Adipose tissue (tissue), 3 donors: ENCODE measurements around the gene ATP2A3. TPM values are rescaled to one million over a fixed set of nuclear protein-coding genes. Genes with fewer than 3 reads are reported as not detected.
"Not testable (repeated sequence)": the region's sequence is repeated elsewhere in the genome, so short reads cannot be mapped to it uniquely, and the experiment has no call there.

Experiments
- H3K27ac ChIP-seq: one replicate; pipeline ENCODE4 v1.5.1; 2013; ENCODE audit warnings: low read depth, low read length
- WGBS, 3 donors: extraction: QIAGEN DNeasy Blood & Tissue Kit; methylation state at CpG; one replicate each; pipeline ENCODE4 v1.1.7; 2013; 5-methylcytosine and 5-hydroxymethylcytosine counted together
- polyA plus RNA-seq, 3 donors: library from polyadenylated mRNA; stranded (reverse); fragments of 200-250 nt; gene quantifications; one replicate each; pipeline ENCODE4 v1.2.3, GENCODE V29; 2013
- donor health status: healthy with polysubstance abuse.
- donor health status: Bipolar disorder and iron deficiency.
- donor health status: healthy.

The ATP2A3 gene
- polyA plus RNA-seq, 3 donors = 10.5 to 17.4 (median 13.6) TPM

- 40 to 52% (median 47%) methylated on average over 14 of the region's 14 CpGs for WGBS, 3 donors
- H3K27ac ChIP-seq = no peak overlapping the region
Measured at GRCh38 chr17:3960764-3961163, 3.5 kb downstream of the ATP2A3 start.

GRCh38 chr17:3959921-3960601 is 4.2 kb downstream of the ATP2A3 start:
- no peak overlapping the region for H3K27ac ChIP-seq
- WGBS, 3 donors = 84 to 91% (median 87%) methylated on average over 14 of the region's 14 CpGs

GRCh38 chr17:3959295-3959899 is 4.8 kb downstream of the ATP2A3 start:
- H3K27ac ChIP-seq = no peak overlapping the region
- 35 to 70% (median 67%) methylated on average over 14 to 15 of the region's 15 CpGs for WGBS, 3 donors

GRCh38 chr17:3957735-3958599 is 6.3 kb downstream of the ATP2A3 start:
- H3K27ac ChIP-seq = no peak overlapping the region
- 77 to 85% (median 84%) methylated on average over 18 of the region's 18 CpGs for WGBS, 3 donors

- H3K27ac ChIP-seq = no peak overlapping the region
- WGBS, 3 donors = 87 to 96% (median 96%) methylated on average over 12 of the region's 12 CpGs
Measured at GRCh38 chr17:3956983-3957382, 7.3 kb downstream of the ATP2A3 start.

- 69 to 73% (median 71%) methylated on average over 15 of the region's 15 CpGs for WGBS, 3 donors
- no peak overlapping the region for H3K27ac ChIP-seq
Measured at GRCh38 chr17:3956327-3956957, 7.8 kb downstream of the ATP2A3 start.

- 72 to 85% (median 77%) methylated on average over 10 of the region's 10 CpGs for WGBS, 3 donors
- H3K27ac ChIP-seq = no peak overlapping the region
Measured at GRCh38 chr17:3955673-3955988, 8.6 kb downstream of the ATP2A3 start.

GRCh38 chr17:3954976-3955672 is 9.1 kb downstream of the ATP2A3 start:
- no peak overlapping the region for H3K27ac ChIP-seq
- 67 to 70% (median 70%) methylated on average over 18 of the region's 18 CpGs for WGBS, 3 donors

GRCh38 chr17:3954086-3954485 is 10.2 kb downstream of the ATP2A3 start:
- 88 to 96% (median 94%) methylated on average over 10 of the region's 10 CpGs for WGBS, 3 donors

GRCh38 chr17:3953542-3953941 is 10.7 kb downstream of the ATP2A3 start:
- 86 to 92% (median 90%) methylated on average over 14 of the region's 14 CpGs for WGBS, 3 donors
- H3K27ac ChIP-seq = no peak overlapping the region

More at GRCh38 chr17:3954086-3954485, 10.2 kb downstream of the ATP2A3 start:
- H3K27ac ChIP-seq = no peak overlapping the region

- no peak overlapping the region for H3K27ac ChIP-seq
- WGBS, 3 donors = 97 to 98% (median 97%) methylated on average over 14 of the region's 14 CpGs
Measured at GRCh38 chr17:3952186-3952585, 12.1 kb downstream of the ATP2A3 start.

- 90 to 95% (median 91%) methylated on average over 12 to 16 of the region's 16 CpGs for WGBS, 3 donors
- H3K27ac ChIP-seq = no peak overlapping the region
Measured at GRCh38 chr17:3951420-3951819, 12.8 kb downstream of the ATP2A3 start.

- no peak overlapping the region for H3K27ac ChIP-seq
- 93 to 97% (median 95%) methylated on average over 17 of the region's 17 CpGs for WGBS, 3 donors
Measured at GRCh38 chr17:3951003-3951402, 13.2 kb downstream of the ATP2A3 start.

- 91 to 95% (median 93%) methylated on average over 12 of the region's 12 CpGs for WGBS, 3 donors
- no peak overlapping the region for H3K27ac ChIP-seq
Measured at GRCh38 chr17:3950584-3950983, 13.7 kb downstream of the ATP2A3 start.

- WGBS, 3 donors = 54 to 87% (median 84%) methylated on average over 3 of the region's 3 CpGs
Measured at GRCh38 chr17:3949418-3949817, 14.8 kb downstream of the ATP2A3 start.

GRCh38 chr17:3948551-3948950 is 15.7 kb downstream of the ATP2A3 start:
- not testable (repeated sequence) for H3K27ac ChIP-seq
- 92 to 97% (median 93%) methylated on average over 3 of the region's 3 CpGs for WGBS, 3 donors

More at GRCh38 chr17:3949418-3949817, 14.8 kb downstream of the ATP2A3 start:
- H3K27ac ChIP-seq = no peak overlapping the region

GRCh38 chr17:3947318-3947810 is 16.9 kb downstream of the ATP2A3 start:
- 95 to 97% (median 95%) methylated on average over 43 of the region's 43 CpGs for WGBS, 3 donors

GRCh38 chr17:3946711-3947235 is 17.5 kb downstream of the ATP2A3 start:
- WGBS, 3 donors = 59 to 76% (median 71%) methylated on average over 5 of the region's 5 CpGs
- H3K27ac ChIP-seq = no peak overlapping the region

More at GRCh38 chr17:3947318-3947810, 16.9 kb downstream of the ATP2A3 start:
- H3K27ac ChIP-seq = no peak overlapping the region
